Lung microvascular endothelial cell (primary cell): ENCODE measurements around the gene PPP1R12B. TPM values are rescaled to one million over a fixed set of nuclear protein-coding genes. Genes with fewer than 3 reads are reported as not detected.
"Not testable (repeated sequence)": the region's sequence is repeated elsewhere in the genome, so short reads cannot be mapped to it uniquely, and the experiment has no call there.

ENCODE experiments used
- DNase-seq, 2 donors: peaks; one replicate each; pipeline versions ENCODE4 v3.0.0 to v3.0.0-alpha.2; 2010; ENCODE audit warnings: low read depth in 2 of 2
- total RNA-seq: library from RNA; depleted of rRNA; stranded (reverse); fragments of >200 nt; gene quantifications from 2 replicates; pipeline ENCODE4 v1.2.1, GENCODE V29; 2014

The PPP1R12B gene
- total RNA-seq, 1 donor from 2014 or later, result 5.0 TPM

DNA sequence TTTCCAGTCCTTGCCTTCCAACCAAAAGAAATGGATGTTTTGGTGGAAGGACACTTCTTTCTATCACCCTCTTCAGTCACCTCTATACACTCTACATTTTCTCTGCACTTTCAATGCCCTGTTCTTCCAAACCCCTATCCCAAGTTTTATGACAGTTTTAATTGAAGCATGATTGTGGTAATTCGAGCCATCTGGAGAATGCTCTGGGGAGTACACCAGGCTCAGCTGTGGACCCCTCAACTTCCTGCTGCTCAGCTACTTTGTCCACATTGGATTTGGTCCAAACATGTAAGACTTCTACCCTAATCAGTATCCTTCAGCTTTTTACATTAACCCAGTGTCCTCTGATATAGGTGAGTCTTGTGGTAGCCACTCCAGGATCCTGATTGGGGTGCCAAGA, 232.1 kb downstream of the PPP1R12B start:
- no peak for DNase-seq

DNA sequence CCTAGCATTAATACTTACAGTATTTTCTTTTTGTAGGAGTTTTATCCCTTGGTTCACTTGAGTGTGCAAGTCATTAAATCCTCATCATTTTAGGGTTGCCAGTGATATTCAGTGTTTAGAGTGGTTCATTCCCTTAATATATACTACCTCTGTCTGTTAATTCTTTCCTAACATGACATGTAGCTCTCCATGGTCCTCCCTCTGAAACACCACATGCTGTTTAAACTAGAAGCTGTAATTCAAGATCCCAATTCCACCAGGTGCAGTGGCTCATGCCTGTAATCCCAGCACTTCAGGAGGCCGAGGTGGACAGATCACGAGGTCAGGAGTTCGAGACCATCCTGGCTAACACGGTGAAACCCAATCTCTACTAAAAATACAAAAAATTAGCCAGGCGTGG, 233.9 kb downstream of the PPP1R12B start:
- not testable (repeated sequence) for DNase-seq

DNA sequence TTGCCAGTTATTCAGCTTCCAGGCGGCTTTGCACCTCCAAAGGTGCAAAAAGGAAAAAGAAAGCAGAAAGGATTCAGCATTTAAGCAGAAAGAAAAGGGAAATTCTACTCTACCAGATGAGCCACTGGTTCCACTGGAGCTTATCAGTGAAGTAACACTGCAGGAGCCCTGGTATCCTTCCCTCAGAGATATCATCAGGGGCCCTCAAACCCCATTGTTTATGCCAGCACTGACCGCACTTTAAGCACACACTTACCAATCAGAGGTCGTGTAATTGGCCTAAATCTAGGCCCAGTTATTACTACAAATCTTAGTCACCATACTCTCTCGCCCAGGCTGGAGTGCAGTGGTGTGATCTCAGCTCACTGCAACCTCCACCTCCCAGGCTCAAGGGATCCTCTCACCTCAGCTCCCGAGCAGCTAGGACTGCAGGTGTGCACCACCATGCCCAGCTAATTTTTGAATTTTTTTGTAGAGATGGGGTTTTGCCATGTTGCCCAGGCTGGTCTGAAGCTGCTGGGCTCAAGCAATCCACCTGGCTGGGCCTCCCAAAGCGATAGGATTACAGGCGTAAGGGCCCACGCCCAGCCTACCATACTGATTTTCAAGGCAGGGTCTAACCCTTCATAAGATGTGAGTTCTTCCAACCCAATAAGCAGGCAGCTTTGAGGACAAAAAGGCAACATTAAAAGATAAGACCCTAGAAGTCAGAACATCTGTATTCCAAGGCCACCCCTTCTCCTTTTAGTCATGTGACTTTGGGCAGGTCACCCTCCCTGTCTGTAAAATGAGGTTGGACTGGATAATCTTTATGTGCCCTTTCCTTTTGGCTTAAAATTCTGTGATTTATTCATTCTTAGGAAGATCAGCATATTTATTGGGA, 236.4 kb downstream of the PPP1R12B start:
- no peak for DNase-seq

DNA sequence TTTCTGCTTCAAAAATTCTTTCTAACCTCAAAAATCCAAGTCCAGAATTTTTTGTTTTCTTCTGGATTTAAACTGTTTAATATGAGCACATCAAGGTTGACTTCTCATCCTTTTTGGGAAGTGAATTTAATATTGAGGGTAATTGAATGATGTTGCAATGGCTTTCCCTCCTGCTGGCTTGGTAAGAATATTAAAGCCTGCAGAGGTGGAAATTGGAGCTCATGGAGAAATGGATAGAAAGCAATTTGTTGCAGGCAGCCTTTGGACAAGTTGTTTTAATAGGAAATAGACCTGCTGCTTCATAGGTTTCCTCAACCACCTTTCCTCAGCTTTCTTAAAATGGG, 237.1 kb downstream of the PPP1R12B start:
- DNase-seq, result no peak

DNA sequence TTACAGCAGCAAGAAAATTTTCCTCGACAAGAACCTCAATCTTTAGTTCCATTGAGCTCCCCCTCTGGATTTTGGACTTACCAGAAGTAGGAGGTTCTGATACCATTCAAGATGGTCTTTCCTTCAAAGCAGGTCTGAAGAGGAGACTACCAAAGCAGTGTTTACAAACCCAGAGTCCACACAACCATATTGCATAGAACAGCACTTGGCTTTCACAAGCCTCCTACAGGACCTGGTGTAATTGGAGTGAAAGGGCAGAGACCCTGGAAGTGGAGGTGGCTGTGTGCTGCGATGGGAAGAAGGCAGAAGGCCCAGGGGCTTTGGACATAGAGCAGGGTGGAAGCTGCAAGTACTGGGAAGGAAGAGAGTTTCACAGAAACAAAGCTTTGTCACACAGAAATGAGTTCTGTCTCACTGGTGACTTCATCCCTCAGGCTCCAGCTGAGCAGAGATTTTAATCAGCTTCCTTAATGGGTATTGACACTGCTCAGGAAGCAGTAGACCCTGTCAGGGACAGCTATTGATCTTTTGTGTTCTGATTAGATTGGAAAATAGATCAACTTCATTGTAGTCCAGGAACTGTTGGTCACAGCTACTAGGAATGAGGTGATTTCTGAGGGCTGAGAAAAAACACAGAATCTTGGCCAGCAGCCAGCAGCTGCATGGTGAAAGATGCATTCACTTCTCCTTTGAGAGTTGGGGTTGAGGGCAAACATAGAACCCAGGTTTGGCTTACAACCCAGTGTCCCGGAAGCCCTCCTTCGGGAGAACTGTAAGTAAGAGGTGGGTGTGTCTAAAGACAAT, 237.7 kb downstream of the PPP1R12B start:
- DNase-seq, result peak in 1 of 2 donors; percentile 58

DNA sequence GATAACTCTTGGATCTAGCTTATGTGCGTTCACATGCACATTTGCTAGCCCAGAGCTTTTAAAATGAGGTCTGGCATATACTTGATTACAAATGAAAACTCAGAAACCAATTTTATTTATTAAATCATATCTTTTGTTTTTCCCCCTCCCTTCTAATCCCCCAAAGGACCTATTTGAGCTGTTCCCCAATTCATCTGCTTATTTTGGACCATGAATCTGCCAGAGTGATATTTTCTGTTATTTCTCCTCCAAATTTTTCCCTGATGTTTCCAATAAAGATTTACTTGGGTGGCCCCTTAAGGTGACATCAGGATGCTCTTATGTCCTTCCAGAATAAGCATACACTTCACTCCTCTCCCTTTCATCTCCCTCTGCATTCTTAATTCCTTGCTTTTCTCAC, 238.4 kb downstream of the PPP1R12B start:
- no peak for DNase-seq

DNA sequence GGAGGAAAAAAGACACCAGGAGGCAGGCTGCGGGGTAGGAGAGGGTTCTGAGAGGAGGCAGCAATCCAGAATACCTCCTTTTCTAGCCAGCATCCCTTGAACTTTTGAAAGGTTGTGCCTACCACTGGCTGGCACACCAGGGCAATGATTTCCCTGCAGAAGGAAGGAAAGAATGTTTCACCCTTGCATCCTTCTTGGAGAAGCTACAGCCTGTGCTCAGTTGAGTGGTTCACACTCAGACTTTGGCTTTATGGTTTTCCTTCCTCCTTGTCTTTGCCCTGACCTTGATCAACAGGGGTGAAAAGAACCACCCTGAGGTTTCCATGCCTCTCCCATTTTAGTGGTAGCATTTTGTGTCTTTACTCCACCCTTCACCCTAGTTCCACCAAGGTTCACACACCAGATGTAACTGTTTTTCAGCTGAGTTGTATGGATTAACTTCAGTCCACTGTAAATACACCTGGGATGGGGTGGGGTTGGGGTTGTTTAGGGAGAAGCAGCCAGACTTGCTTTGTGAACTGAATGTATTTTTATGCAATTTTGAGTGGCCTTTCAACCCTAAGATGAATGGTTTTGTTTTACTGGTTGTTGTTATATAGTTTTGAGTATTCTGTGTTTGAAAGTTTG, 239.5 kb downstream of the PPP1R12B start:
- no peak for DNase-seq

DNA sequence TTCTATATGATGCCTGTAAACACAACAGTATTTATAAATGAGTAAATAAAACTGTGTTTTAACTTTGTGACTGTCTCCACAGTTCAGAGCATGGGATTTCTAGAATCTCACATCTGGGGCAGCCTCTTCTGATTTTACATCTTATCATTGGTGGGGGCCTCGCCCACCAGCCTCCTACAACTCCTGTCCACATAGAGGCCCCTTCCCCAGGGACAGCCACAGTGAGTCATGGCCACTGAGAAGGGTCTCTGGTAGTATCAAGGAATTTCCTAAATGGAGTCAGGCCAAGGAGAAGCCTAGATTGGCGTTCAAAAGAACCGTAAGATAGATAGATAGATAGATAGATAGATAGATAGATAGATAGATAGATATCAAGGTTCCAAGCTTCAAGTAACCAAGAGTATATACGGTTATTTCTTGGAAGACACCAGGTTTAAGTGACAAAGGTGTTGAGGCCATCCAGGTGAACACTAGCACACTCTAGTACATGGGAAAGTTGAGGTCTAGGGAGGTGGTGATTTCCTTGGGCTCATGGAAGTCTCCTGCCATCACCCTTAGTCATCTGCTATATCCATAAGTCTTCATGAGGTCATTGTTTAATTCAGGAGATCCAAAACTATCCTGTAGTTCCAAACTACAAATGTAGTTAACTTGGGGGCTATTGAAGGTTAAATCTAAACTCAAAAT, 240.1 kb downstream of the PPP1R12B start:
- DNase-seq, result no peak

DNA sequence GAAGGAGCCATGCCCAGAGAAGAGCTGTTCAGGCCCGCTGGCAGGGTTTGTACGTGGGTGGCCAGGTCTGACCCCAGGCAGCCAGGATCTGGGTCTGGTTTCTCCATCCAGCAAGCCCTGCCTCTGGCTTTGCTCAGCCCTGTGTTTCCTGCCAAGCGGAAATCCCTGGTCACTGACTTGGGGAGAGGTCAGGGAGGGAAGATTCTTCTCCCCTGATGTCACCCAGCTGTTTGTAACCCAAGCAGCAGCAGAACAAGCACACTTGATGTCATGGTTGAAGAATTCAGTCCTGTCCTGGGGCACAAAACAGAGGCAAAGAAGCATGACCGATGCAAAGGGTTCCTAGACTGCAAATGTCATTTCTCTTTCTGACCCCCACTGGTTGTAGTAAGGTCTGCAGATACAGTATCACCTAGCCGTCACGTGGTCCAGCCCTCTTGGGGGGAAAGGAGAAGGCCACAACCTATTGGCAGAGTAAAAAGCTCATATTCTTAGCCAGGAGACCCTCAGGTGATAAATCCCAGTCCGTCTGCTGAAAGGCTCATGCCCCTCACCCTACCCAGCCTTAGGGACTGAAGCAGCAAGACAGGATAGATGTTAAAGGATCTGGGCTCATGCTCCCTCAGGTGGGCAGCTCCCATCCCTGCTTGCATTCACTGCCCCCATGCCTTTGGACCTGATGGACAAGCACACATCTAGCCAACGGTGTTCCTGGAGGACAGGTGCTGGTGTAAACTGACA, 240.9 kb downstream of the PPP1R12B start:
- DNase-seq, result peak; percentile 90 to 98

DNA sequence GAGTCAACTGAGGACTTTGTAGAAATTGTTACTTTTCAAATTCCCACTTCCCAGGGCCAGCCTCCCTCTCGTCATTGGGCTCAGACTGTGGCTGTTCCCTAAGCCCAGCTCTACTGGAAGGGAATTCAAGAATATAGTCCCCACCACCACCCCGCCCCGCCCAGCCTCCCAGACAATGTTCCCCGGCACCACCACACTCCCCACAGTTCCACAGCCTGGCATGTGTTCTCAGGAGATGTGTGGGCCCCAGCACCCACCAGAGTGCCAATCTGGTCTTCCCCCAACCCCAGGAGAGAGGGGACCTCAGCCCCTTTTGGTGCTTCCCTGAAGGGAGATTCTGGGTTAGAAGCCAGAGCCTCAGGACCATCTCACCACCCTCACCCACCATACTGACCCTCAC, 241.6 kb downstream of the PPP1R12B start:
- no peak for DNase-seq

DNA sequence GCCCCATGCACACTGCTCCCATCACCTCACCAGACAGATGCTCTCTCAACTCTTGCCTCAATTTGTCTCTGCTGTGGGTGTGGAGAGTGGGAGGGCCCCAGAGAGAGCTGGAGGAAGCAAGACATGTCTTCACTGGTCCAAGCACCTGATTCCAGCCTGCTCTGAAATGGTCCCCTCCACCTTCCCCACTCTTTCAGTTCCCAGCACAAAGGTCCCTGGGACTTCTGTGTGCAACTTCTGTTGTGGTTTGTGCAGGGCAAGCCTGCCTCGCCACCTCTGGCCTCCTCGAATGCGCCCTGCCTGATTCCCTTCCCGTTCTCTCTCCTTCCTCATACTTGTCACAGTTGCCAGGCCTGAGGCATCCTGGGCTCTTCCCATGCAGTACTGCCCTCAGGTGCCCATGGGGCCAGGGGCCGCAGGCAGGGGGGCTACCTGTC, 242.5 kb downstream of the PPP1R12B start:
- no peak for DNase-seq

DNA sequence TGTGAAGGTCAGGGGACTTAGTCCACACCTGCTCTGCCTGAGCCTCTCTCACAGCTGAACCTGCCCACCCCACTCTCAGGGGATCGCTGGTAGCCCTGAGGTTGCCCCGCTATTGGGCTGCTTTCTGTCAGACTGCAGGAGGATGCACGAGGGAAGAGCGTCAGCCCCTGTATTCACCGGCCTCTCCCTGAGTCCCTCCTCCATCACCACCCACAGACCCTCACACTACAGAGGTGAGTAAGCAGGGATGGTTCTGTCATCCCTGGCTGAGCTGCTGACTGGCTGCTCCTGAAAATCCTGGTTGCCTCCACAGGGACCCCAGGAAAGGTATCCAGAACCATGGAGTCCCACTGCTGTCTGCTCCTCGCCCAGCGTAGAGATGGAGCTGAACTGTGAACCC, 243.0 kb downstream of the PPP1R12B start:
- no peak for DNase-seq

DNA sequence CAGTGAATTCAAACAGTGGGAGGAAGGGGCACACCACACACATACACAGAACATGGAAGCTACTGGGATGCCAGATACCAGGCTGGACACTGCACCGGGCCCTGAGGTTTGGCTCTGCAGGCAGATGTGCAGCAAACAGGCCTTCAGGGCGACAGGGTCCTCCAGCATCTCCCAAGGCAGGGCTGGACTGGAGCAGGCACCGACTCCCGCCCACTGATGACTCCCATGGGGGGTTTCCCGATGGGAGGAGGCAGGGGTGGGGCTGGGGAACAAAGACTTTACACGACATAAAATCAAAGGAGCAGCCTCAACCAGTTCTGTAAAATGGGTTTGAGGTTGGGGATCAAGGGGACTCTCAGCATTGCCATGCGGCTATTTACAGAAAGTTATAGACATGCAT, 243.6 kb downstream of the PPP1R12B start:
- no peak for DNase-seq

DNA sequence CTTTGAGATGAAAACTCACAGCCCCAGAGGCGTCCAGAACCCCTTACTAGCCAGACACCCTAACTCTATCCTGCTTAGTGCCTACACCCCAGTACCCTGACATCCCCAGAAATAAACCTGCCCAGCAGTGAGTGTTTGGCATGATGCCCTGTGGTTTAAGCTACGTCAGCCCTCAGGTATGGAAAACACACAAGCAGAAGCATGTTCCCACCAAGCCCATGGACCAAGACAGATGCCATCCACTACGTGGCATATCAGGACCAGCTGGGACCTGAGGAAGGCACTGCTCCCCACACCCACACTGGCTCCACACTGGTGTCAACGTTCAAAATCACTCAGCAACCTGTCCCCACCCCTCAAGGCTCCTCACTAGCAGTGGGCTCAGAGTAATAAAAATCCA, 245.3 kb downstream of the PPP1R12B start:
- no peak for DNase-seq

DNA sequence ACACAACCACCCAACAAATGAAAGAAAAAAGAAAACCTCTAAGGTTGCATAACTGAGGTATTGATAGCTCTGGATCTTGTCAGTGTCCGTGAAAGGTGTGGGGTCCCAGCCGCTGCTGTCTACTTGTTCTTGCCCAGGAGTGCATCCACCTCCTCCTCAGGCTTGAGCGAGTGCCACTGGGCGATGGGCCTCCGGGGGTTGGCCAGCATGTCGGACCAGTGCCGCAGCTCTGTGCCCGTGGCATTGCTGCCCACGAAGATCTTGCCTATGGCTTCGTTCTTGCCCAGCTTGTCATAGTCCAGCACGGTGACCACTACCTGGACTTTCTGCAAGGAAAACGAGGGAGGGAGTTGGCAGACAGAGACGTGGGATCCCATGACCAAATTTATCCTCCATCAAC, 248.1 kb downstream of the PPP1R12B start:
- no peak for DNase-seq

DNA sequence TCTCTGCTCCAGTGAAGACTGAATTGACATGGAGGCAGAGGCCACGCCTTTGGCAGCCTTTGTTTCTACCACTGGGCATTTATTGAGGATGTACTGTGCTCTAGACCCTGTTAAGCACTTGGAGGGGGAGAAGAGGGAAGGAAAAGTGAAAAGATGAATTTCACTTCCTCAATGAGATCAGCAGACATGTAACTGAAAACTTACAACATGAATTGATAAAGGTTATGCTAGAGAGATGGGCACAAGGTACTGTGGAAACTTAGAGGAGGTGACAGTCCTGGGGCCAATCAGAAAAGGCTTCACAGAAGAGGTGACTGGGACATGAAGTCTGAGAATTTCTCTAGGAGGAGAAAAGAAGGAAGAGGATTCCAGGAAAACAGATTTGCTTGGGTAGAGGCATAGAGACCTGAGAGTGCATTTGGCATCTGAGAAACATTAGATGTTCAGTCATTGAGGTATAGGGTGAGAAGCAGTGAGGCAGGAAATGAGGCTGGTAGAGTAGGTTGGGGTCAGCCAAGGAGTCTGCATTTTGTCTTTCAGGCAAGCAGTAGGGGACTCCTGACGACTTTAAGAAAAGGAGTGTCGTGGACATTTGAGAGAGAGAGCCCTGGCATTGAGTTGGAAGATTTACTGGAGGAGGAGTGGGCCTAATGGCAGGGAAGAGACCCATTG, 248.7 kb downstream of the PPP1R12B start:
- DNase-seq, result no peak

DNA sequence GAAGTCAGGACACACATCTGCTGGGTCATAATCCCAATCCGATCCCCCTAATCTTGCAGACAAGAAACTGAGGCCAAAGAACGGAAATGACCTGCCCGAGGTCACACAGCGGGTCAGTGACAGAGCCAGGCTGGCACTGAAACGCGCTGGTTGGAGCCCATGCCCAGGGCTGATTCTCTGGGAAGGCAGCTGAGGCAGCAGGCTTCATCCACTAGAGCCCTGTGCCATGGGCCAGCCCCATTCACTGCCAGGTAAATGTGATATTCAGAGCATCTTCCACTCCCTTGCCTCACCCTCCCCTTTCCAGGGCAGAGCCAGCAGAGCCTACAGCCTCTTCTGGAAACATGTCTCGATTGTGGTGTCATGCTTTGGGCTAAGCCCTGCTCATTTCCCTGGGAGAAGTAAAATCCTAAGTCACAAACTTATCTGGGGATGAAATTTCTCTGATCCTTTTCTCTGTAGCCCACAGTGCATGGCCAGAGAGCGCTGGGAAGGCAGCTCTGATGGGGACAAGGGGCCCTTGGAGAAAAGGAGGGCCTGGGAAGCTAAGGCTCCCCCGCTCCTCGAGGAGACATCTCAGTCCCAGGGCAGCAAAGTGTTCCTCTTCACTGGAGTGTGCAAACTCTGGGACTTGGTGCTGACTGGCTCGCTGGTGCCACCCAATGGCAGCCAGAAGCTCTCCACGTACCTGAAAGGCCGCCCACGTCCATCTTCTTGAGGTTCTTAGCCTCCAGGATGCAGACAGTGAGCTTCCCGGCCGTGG, 251.4 kb downstream of the PPP1R12B start:
- DNase-seq, result peak; percentile 79 to 86

DNA sequence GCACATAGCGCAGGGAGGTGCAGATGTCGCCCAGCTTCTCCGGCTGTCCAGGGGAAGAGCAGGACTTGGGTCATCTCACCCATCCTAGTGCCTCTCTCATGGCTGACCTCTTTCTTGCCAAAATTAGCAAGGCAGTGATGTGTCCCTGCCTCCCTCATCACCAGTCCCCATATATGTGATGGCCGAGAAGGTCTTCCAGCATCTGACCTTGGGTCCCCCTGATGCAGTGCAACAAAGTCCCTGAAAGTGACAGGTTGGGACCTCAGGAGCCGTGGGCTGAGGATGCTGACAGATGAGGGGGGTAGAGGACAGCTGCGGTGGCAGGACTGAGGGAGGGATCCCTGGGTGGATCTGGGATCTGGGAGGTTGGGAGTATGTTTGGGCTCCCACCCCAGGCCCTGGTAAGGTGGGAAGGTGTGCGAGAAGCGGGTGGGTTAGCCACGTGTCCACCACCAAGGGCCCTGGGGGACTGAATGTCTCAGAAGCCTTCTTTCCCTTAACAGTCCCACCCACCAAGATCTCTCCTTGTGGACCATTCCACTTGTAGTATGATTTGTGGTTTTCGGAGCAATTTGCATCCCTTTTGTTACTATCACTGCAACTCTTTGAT, 252.0 kb downstream of the PPP1R12B start:
- no peak for DNase-seq

DNA sequence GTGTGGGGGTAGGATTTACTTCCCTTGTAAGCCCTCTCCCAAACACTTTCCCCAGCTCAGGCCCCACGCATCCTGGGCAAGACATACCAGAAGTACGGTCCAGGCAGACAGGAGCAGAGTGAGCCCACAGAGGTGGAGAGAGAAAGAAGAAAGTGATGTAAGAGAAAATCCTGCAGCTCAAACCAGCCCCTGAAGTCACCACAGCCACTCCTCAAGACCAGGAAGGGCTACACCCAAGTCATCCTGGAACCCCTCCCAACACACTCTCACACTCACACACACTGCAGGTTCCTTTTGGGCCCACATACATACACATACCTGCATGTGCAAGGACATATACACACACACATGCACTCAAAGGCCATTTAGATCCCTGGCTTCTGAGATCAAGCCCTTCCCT, 254.9 kb downstream of the PPP1R12B start:
- no peak for DNase-seq
